HepG2 (cell line): ENCODE results near the gene CYBRD1. TPM values are rescaled to one million over a fixed set of nuclear protein-coding genes. Genes with fewer than 3 reads are reported as not detected.

Experiments used
- BATF2 ChIP-seq: sonication (generic); formaldehyde crosslinking; IDR thresholded peaks from 2 replicates; pipeline ENCODE4 v1.8.0; 2022; ENCODE audit warnings: mild to moderate bottlenecking, missing genetic modification reagents, moderate library complexity
- ERF ChIP-seq: IDR thresholded peaks from 2 replicates; pipeline ENCODE4 v1.6.1; 2018; ENCODE audit warnings: missing biosample characterization, missing genetic modification reagents
- HCFC1 ChIP-seq: fragments of 150-350 bp; IDR thresholded peaks from 2 replicates; pipeline ENCODE4 v1.6.1; 2014; ENCODE audit warnings: low read depth, low read length
- HHEX ChIP-seq: IDR thresholded peaks from 2 replicates; pipeline ENCODE4 v1.6.1; 2016; ENCODE audit warnings: control low read depth
- IRF9 ChIP-seq: sonication (generic); formaldehyde crosslinking; IDR thresholded peaks from 2 replicates; pipeline ENCODE4 v1.8.0; 2022; ENCODE audit warnings: missing genetic modification reagents, mild to moderate bottlenecking, borderline replicate concordance
- MAFG ChIP-seq: sonication (generic); formaldehyde crosslinking; IDR thresholded peaks from 2 replicates; pipeline ENCODE4 v1.5.1; 2020; ENCODE audit warnings: mild to moderate bottlenecking, missing genetic modification reagents
- MAX ChIP-seq: IDR thresholded peaks from 2 replicates; pipeline ENCODE4 v1.6.1; 2012; ENCODE audit warnings: inconsistent platforms
- MZF1 ChIP-seq: sonication (generic); formaldehyde crosslinking; IDR thresholded peaks from 2 replicates; pipeline ENCODE4 v1.8.1; 2023; ENCODE audit warnings: mild to moderate bottlenecking, missing genetic modification reagents, borderline replicate concordance
- NFYB ChIP-seq: sonication (generic); formaldehyde crosslinking; IDR thresholded peaks from 2 replicates; pipeline ENCODE4 v1.4.0; 2020; ENCODE audit warnings: missing genetic modification reagents
- POLR2AphosphoS2 ChIP-seq: IDR thresholded peaks from 2 replicates; pipeline ENCODE4 v1.6.1; 2011; ENCODE audit warnings: low read depth, low read length, improper control_type of control experiment
- RARG ChIP-seq: sonication (generic); formaldehyde crosslinking; IDR thresholded peaks from 2 replicates; pipeline ENCODE4 v1.4.0; 2020; ENCODE audit warnings: low read depth, mild to moderate bottlenecking, missing genetic modification reagents
- RFX5 ChIP-seq: IDR thresholded peaks from 2 replicates; pipeline ENCODE4 v1.6.1; 2011; ENCODE audit warnings: low read depth, low read length, improper control_type of control experiment
- SIX4 ChIP-seq: sonication (generic); formaldehyde crosslinking; IDR thresholded peaks from 2 replicates; pipeline ENCODE4 v1.4.0; 2020; ENCODE audit warnings: missing genetic modification reagents
- SRSF1 ChIP-seq: fragments of 200-400 bp; formaldehyde crosslinking; optimal IDR thresholded peaks from 2 replicates; pipeline ENCODE3; 2017; ENCODE audit warnings: mild to moderate bottlenecking, low read depth, low read length, moderate library complexity
- STAG1 ChIP-seq: sonication (generic); formaldehyde crosslinking; IDR thresholded peaks from 2 replicates; pipeline ENCODE4 v1.4.0; 2020; ENCODE audit warnings: missing genetic modification reagents
- ZNF354B ChIP-seq: sonication (generic); formaldehyde crosslinking; IDR thresholded peaks from 2 replicates; pipeline ENCODE4 v1.8.0; 2022; ENCODE audit warnings: mild to moderate bottlenecking, missing genetic modification reagents
- ZNF547 ChIP-seq: sonication (generic); formaldehyde crosslinking; IDR thresholded peaks from 2 replicates; pipeline ENCODE4 v1.5.1; 2020; ENCODE audit warnings: mild to moderate bottlenecking, missing genetic modification reagents
- ZNF605 ChIP-seq: sonication (generic); formaldehyde crosslinking; IDR thresholded peaks from 2 replicates; pipeline ENCODE4 v1.8.0; 2022; ENCODE audit warnings: mild to moderate bottlenecking, missing genetic modification reagents
- polyA plus RNA-seq, 8 experiments: library from polyadenylated mRNA; depleted of rRNA in 3 of 8; stranded (reverse) in 7 of 8; unstranded in 1 of 8; fragments of >200 nt; fragmentation: Illumina TruSeq in 4 of 8; extraction: Trizol in 4 of 8; gene quantifications; 2 replicates each; pipeline versions ENCODE4 v1.2.1 to v1.2.3, GENCODE V29; 2011 to 2016; ENCODE audit warnings: low read depth in 4 of 8, missing spikeins in 1 of 8, mixed read lengths in 1 of 8; ENCODE audit not compliant: insufficient read depth in 1 of 8
- total RNA-seq, 5 experiments: library from RNA; depleted of rRNA; stranded (reverse); fragments of >200 nt; fragmentation: Illumina TruSeq; extraction: Trizol; gene quantifications; 2 replicates each; pipeline ENCODE4 v1.2.3, GENCODE V29; 2016; ENCODE audit warnings: low read depth in 1 of 5
- TF ChIP-seq, protein P1 (sequence below): sonication (generic); formaldehyde crosslinking; IDR thresholded peaks from 2 replicates; pipeline ENCODE4 v1.4.0; 2020; ENCODE audit warnings: mild to moderate bottlenecking, missing genetic modification reagents, borderline replicate concordance
- TF ChIP-seq, protein P2 (sequence below): sonication (generic); formaldehyde crosslinking; IDR thresholded peaks from 2 replicates; pipeline ENCODE4 v1.4.0; 2020; ENCODE audit warnings: missing genetic modification reagents, low read depth, mild to moderate bottlenecking, borderline replicate concordance
- TF ChIP-seq, protein P3 (sequence below): sonication (generic); formaldehyde crosslinking; IDR thresholded peaks from 2 replicates; pipeline ENCODE4 v1.4.0; 2020; ENCODE audit warnings: mild to moderate bottlenecking, missing genetic modification reagents
- TF ChIP-seq, protein P4 (sequence below): sonication (generic); formaldehyde crosslinking; IDR thresholded peaks from 2 replicates; pipeline ENCODE4 v1.8.1; 2022; ENCODE audit warnings: mild to moderate bottlenecking, missing genetic modification reagents

CYBRD1 gene
- total and polyA plus RNA-seq, 2 of the 13 experiments (the other 11 are each of a cell fraction or from before 2014, with no cell fraction given), result 0.13 to 0.42 TPM

DNA sequence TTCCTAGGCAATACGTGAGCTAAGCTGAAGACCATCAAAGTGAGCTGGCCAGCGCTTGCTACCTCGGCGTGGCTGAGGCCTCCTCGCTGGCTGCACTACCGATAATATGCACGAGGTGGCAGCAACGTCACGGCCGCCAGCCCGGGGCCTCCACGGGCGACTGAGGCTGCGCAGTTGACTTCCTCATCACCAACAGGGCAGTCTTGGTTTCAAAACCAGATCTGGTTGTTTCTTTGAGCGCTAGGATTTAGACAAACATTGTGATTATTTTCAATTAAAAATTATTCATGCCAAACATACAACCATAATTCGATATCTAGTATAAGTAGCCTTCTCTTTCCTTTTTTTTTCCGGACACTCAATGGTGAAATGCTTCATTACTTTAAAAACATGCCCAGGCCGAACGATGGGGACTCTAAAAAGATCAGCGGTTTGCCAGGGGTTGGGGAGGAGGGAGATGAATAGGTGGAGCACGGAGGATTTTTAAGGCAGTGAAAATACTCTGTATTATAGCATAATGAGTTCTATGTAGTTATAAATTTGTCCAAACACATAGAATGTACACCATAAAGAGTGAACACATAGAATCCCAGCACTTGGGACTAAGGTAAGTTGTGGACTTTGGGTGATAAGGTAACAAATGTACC, 52.0 kb downstream of the CYBRD1 start (continued):
- TF ChIP-seq, protein P1, sequence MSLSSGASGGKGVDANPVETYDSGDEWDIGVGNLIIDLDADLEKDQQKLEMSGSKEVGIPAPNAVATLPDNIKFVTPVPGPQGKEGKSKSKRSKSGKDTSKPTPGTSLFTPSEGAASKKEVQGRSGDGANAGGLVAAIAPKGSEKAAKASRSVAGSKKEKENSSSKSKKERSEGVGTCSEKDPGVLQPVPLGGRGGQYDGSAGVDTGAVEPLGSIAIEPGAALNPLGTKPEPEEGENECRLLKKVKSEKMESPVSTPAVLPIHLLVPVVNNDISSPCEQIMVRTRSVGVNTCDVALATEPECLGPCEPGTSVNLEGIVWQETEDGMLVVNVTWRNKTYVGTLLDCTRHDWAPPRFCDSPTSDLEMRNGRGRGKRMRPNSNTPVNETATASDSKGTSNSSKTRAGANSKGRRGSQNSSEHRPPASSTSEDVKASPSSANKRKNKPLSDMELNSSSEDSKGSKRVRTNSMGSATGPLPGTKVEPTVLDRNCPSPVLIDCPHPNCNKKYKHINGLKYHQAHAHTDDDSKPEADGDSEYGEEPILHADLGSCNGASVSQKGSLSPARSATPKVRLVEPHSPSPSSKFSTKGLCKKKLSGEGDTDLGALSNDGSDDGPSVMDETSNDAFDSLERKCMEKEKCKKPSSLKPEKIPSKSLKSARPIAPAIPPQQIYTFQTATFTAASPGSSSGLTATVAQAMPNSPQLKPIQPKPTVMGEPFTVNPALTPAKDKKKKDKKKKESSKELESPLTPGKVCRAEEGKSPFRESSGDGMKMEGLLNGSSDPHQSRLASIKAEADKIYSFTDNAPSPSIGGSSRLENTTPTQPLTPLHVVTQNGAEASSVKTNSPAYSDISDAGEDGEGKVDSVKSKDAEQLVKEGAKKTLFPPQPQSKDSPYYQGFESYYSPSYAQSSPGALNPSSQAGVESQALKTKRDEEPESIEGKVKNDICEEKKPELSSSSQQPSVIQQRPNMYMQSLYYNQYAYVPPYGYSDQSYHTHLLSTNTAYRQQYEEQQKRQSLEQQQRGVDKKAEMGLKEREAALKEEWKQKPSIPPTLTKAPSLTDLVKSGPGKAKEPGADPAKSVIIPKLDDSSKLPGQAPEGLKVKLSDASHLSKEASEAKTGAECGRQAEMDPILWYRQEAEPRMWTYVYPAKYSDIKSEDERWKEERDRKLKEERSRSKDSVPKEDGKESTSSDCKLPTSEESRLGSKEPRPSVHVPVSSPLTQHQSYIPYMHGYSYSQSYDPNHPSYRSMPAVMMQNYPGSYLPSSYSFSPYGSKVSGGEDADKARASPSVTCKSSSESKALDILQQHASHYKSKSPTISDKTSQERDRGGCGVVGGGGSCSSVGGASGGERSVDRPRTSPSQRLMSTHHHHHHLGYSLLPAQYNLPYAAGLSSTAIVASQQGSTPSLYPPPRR (CRISPR knock-in tag), result no peak
- TF ChIP-seq, protein P2, sequence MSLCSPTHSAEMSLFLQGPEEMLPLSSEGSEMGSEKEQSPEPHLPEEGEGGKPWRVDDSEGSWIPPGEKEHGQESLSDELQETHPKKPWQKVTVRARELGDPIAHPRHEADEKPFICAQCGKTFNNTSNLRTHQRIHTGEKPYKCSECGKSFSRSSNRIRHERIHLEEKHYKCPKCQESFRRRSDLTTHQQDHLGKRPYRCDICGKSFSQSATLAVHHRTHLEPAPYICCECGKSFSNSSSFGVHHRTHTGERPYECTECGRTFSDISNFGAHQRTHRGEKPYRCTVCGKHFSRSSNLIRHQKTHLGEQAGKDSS (CRISPR knock-in tag), result no peak
- no peak for TF ChIP-seq ZNF354B
- peak; percentile 96 for TF ChIP-seq STAG1 (CRISPR knock-in tag)
- no peak for TF ChIP-seq IRF9 (CRISPR knock-in tag)
- TF ChIP-seq, protein P3, sequence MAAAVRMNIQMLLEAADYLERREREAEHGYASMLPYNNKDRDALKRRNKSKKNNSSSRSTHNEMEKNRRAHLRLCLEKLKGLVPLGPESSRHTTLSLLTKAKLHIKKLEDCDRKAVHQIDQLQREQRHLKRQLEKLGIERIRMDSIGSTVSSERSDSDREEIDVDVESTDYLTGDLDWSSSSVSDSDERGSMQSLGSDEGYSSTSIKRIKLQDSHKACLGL (CRISPR knock-in tag), result no peak
- no peak for TF ChIP-seq HCFC1
- no peak for TF ChIP-seq ZNF605
- no peak for TF ChIP-seq SRSF1
- TF ChIP-seq RARG (CRISPR knock-in tag), result no peak
- no peak for TF ChIP-seq SIX4 (CRISPR knock-in tag)
- no peak for TF ChIP-seq BATF2 (CRISPR knock-in tag)
- no peak for TF ChIP-seq HHEX (CRISPR knock-in tag)
- TF ChIP-seq, protein P4, sequence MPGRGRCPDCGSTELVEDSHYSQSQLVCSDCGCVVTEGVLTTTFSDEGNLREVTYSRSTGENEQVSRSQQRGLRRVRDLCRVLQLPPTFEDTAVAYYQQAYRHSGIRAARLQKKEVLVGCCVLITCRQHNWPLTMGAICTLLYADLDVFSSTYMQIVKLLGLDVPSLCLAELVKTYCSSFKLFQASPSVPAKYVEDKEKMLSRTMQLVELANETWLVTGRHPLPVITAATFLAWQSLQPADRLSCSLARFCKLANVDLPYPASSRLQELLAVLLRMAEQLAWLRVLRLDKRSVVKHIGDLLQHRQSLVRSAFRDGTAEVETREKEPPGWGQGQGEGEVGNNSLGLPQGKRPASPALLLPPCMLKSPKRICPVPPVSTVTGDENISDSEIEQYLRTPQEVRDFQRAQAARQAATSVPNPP, result no peak
- no peak for TF ChIP-seq NFYB (CRISPR knock-in tag)
- TF ChIP-seq POLR2AphosphoS2, result no peak
- no peak for TF ChIP-seq MAX
- TF ChIP-seq RFX5, result no peak
- peak; percentile 65; the same call in 1 of the 2 replicates for TF ChIP-seq ERF (CRISPR knock-in tag)
- no peak; the same call in 1 of the 2 replicates for TF ChIP-seq ZNF547 (CRISPR knock-in tag)
- TF ChIP-seq MAFG, result no peak
- no peak for TF ChIP-seq MZF1
